Breast epithelium (tissue), 4 donors: Measurements from ENCODE around the gene ANTXR2. TPM values are rescaled to one million over a fixed set of nuclear protein-coding genes. Genes with fewer than 3 reads are reported as not detected.
A peak's percentile ranks its signal among the peaks of the same experiment; 100 is the strongest.

Source experiments
- DNase-seq, 2 donors: peaks; one replicate each; pipeline ENCODE4 v3.0.0-alpha.2; 2019; ENCODE audit warnings: low spot score in 2 of 2
- H3K27ac ChIP-seq, 2 donors: fragments of 200-600 bp; sonication (generic) in 1 of 2; one replicate each; pipeline ENCODE4 v1.5.1; 2016 to 2019; ENCODE audit warnings: mild to moderate bottlenecking in 1 of 2
- H3K27me3 ChIP-seq, 2 donors: fragments of 200-600 bp; sonication (generic) in 1 of 2; one replicate each; pipeline versions ENCODE4 v1.5.1 to v1.6.0; 2017 to 2019; ENCODE audit warnings: control low read depth in 1 of 2, mild to moderate bottlenecking in 1 of 2
- H3K36me3 ChIP-seq: fragments of 200-600 bp; one replicate; pipeline ENCODE4 v1.5.1; 2019
- H3K4me1 ChIP-seq, 2 donors: fragments of 200-600 bp; sonication (generic); one replicate each; pipeline ENCODE4 v1.5.1; 2016 to 2019; ENCODE audit warnings: control low read depth in 1 of 2
- H3K4me3 ChIP-seq, 3 donors: fragments of 200-600 bp; sonication (generic); 1 replicate in 2 of 3; 2 replicates in 1 of 3; pipeline ENCODE4 v1.5.1; 2016 to 2019; ENCODE audit warnings: mild to moderate bottlenecking in 3 of 3, moderate library complexity in 2 of 3
- H3K9me3 ChIP-seq, 2 donors: fragments of 200-600 bp; sonication (generic) in 1 of 2; one replicate each; pipeline ENCODE4 v1.5.1; 2016 to 2019; ENCODE audit warnings: control low read depth in 1 of 2
- CTCF ChIP-seq, 3 donors: fragments of 450-650 bp; IDR thresholded peaks; one replicate each; pipeline ENCODE4 v1.5.1; 2016 to 2017; ENCODE audit warnings: antibody characterized with exemption in 3 of 3, mild to moderate bottlenecking in 3 of 3, moderate library complexity in 3 of 3
- POLR2A ChIP-seq: fragments of 450-650 bp; IDR thresholded peaks from one replicate; pipeline ENCODE4 v1.6.1; 2016; ENCODE audit warnings: antibody characterized with exemption, mild to moderate bottlenecking, moderate library complexity
- POLR2AphosphoS5 ChIP-seq, 3 donors: sonication (generic); formaldehyde crosslinking; IDR thresholded peaks; one replicate each; pipeline ENCODE4 v1.6.1; 2017; ENCODE audit warnings: antibody characterized with exemption in 3 of 3
- intact Hi-C: fragments of 100-400 bp; cut with DNase I; formaldehyde crosslinking; loops from one replicate; pipeline ENCODE4 v1.15.1; 2023; ENCODE audit warnings: low total_unique reads
- total RNA-seq, 3 donors: library from RNA; depleted of rRNA; stranded (reverse); fragments of >200 nt; gene quantifications; one replicate each; pipeline ENCODE4 v1.1.0, GENCODE V29; 2016

The ANTXR2 gene
- total RNA-seq, 3 donors from 2014 or later: 55.1 to 229 (median 77.4) TPM

GRCh38 chr4:79854856-79855502, 218.1 kb downstream of the ANTXR2 start:
- no peak overlapping the region for H3K27ac ChIP-seq
- H3K4me3 ChIP-seq: no peak overlapping the region
- no peak for DNase-seq
- H3K27me3 ChIP-seq: no peaks in the 10 kb centered on the region
- no peaks in the 10 kb centered on the region for H3K4me1 ChIP-seq
- no peak for TF ChIP-seq POLR2A
- TF ChIP-seq CTCF (IDR thresholded peaks at IDR 0.05): no peak
- no peak for TF ChIP-seq POLR2AphosphoS5 (IDR thresholded peaks at IDR 0.05)
- intact Hi-C loops: no loop called here
- H3K9me3 ChIP-seq: no peaks in the 10 kb centered on the region
- no peaks in the 10 kb centered on the region for H3K36me3 ChIP-seq

DNA sequence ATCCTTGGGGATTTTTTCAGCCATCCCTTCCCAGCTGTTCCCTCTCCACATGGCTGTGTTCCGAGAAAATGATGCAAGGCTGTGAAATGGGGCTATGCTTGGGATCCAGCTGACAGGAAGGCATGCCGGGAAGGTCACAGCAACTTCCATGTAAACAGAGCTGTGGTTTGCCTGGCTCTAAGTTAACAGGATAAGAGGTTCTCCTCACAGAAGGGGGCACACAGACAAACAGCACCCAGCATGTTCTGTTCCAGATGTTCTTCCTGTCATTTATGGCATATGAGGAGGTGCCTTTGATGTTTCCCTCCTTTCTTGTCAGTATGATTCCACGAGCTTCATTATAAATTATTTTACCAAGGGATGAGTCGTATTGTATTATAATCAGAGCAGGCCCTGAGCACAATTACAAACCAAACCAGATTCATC, 220.7 kb downstream of the ANTXR2 start:
- no peaks in the 10 kb centered on the region for H3K4me1 ChIP-seq
- H3K9me3 ChIP-seq: no peaks in the 10 kb centered on the region
- TF ChIP-seq POLR2A (no peak), CTCF (IDR thresholded peaks at IDR 0.05) (no peak), POLR2AphosphoS5 (IDR thresholded peaks at IDR 0.05) (no peak)
- intact Hi-C loops: no loop called here
- H3K27ac ChIP-seq: peak overlapping the region in 1 of 2 donors; percentile 19
- no peaks in the 10 kb centered on the region for H3K27me3 ChIP-seq
- no peak for DNase-seq
- no peaks in the 10 kb centered on the region for H3K36me3 ChIP-seq
- H3K4me3 ChIP-seq: no peak overlapping the region

DNA sequence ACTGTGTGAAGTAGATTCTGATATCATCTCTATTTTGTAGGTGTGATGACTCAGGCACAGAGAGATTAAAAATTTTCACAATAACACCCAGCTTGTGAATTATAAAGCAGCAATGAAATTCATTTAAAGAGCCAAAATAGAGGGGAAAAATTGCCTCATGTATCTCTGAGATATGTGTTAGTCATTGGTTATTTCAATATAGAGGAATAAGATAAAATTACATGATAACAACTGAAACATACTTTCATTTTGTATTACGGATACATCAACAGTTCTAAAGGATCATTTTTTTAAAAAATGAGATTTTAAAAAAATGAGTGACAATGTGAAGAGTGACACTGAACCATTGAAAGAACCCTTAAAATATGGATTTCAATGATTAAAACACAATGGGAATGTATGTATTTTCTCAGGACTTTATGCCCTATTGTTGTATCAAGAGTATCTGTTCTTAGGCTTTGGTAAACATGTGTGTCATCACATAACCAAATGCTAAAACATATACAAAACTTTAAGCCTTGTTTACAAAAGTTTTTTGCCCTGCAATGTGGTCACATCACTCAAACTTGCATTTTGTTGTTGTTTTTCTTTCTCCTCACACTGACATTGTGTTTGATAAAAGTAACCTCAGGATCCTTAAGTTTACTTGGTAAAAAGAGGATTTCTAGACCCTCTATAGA, 221.3 kb downstream of the ANTXR2 start:
- peak overlapping the region in 1 of 2 donors; percentile 19 for H3K27ac ChIP-seq
- no peak for DNase-seq
- H3K4me3 ChIP-seq: no peak overlapping the region
- no peaks in the 10 kb centered on the region for H3K27me3 ChIP-seq
- no peaks in the 10 kb centered on the region for H3K4me1 ChIP-seq
- TF ChIP-seq POLR2A (no peak), POLR2AphosphoS5 (IDR thresholded peaks at IDR 0.05) (no peak), CTCF (IDR thresholded peaks at IDR 0.05) (no peak)
- no peaks in the 10 kb centered on the region for H3K36me3 ChIP-seq
- no peaks in the 10 kb centered on the region for H3K9me3 ChIP-seq
- intact Hi-C loops: no loop called here

Other genes with a start within 250 kb of the ANTXR2 start
- gene PRDM8, start 124.3 kb upstream of the ANTXR2 start, total RNA-seq: 1 to 10 TPM; 1.2 to 7.0 (median 5.9) TPM
- gene FGF5, start 193.4 kb upstream of the ANTXR2 start, total RNA-seq: not detected